HepG2 (cell line): Measurements from ENCODE around the gene FAM120C. TPM values are rescaled to one million over a fixed set of nuclear protein-coding genes. Genes with fewer than 3 reads are reported as not detected.

ENCODE experiments used
- polyA plus RNA-seq, 8 experiments: library from polyadenylated mRNA; depleted of rRNA in 3 of 8; stranded (reverse) in 7 of 8; unstranded in 1 of 8; fragments of >200 nt; fragmentation: Illumina TruSeq in 4 of 8; extraction: Trizol in 4 of 8; gene quantifications; 2 replicates each; pipeline versions ENCODE4 v1.2.1 to v1.2.3, GENCODE V29; 2011 to 2016; ENCODE audit warnings: low read depth in 4 of 8, missing spikeins in 1 of 8, mixed read lengths in 1 of 8; ENCODE audit not compliant: insufficient read depth in 1 of 8
- small RNA-seq, 3 experiments: library from RNA; depleted of rRNA; stranded (forward); fragments of <200 nt; gene quantifications; one replicate each; pipeline ENCODE3, GENCODE V24; 2012; ENCODE audit warnings: low read depth in 2 of 3, low replicate concordance in 1 of 3; ENCODE audit not compliant: insufficient read length in 3 of 3, insufficient read depth in 2 of 3
- total RNA-seq, 5 experiments: library from RNA; depleted of rRNA; stranded (reverse); fragments of >200 nt; fragmentation: Illumina TruSeq; extraction: Trizol; gene quantifications; 2 replicates each; pipeline ENCODE4 v1.2.3, GENCODE V29; 2016; ENCODE audit warnings: low read depth in 1 of 5

FAM120C gene
- total and polyA plus RNA-seq, 2 of the 13 experiments (the other 11 are each of a cell fraction or from before 2014, with no cell fraction given): 4.6 to 7.4 TPM

Small RNA genes lying within 50 kb of the gene (small RNA-seq; reads per million reads assigned to genes)
- 0 reads per million in 3 experiments for gene AL589872.1

Other genes with a start within 250 kb of the FAM120C start
- gene PHF8, start 138.8 kb downstream of the FAM120C start, total RNA-seq (2016; rRNA removed; fragmentation: Illumina TruSeq; extraction: Trizol): 15.5 and 22.0 TPM in 2 replicates
- 19.1 and 25.8 TPM in 2 replicates for gene PHF8, start 138.8 kb downstream of the FAM120C start, polyA plus RNA-seq (2011; rRNA removed)
- gene WNK3, start 174.8 kb upstream of the FAM120C start, total RNA-seq (2016; rRNA removed; fragmentation: Illumina TruSeq; extraction: Trizol): 0.62 and 1.2 TPM in 2 replicates
- 0.12 and 0.14 TPM in 2 replicates for gene WNK3, start 174.8 kb upstream of the FAM120C start, polyA plus RNA-seq (2011; rRNA removed)